Activated naive CD4-positive, alpha-beta T cell treated with anti-CD3 and anti-CD28 coated beads, Interleukin-2, amount 10 ng/mL, durations not matched to agents 7 days and 5 days (primary cell): Measurements from ENCODE around the gene MYO10.

Experiments used
- CTCF ChIA-PET: fragments of 350-600 bp; sonication (Branson Sonifier 250); formaldehyde crosslinking; loops from one replicate; lab custom pipeline; 2021; ENCODE audit warnings: antibody characterized with exemption; lab: Charles Lee
- DNase-seq: peaks from one replicate; pipeline ENCODE4 v3.0.0-alpha.2; 2020
- H3K27ac Mint-ChIP-seq: one replicate; pipeline ENCODE4 v1.8.0; 2021; ENCODE audit warnings: mild to moderate bottlenecking, moderate library complexity, mixed read lengths
- H3K27me3 Mint-ChIP-seq: one replicate; pipeline ENCODE4 v1.8.0; 2021; ENCODE audit warnings: mild to moderate bottlenecking, mixed read lengths
- H3K36me3 Mint-ChIP-seq: one replicate; pipeline ENCODE4 v1.8.0; 2021; ENCODE audit warnings: mixed read lengths
- H3K4me1 Mint-ChIP-seq: one replicate; pipeline ENCODE4 v1.8.0; 2021; ENCODE audit warnings: mixed read lengths
- H3K4me3 Mint-ChIP-seq: one replicate; pipeline ENCODE4 v1.8.0; 2021; ENCODE audit warnings: mild to moderate bottlenecking, moderate library complexity, mixed read lengths
- H3K9me3 Mint-ChIP-seq: one replicate; pipeline ENCODE4 v1.8.0; 2021; ENCODE audit warnings: mixed read lengths

Gene MYO10

DNA sequence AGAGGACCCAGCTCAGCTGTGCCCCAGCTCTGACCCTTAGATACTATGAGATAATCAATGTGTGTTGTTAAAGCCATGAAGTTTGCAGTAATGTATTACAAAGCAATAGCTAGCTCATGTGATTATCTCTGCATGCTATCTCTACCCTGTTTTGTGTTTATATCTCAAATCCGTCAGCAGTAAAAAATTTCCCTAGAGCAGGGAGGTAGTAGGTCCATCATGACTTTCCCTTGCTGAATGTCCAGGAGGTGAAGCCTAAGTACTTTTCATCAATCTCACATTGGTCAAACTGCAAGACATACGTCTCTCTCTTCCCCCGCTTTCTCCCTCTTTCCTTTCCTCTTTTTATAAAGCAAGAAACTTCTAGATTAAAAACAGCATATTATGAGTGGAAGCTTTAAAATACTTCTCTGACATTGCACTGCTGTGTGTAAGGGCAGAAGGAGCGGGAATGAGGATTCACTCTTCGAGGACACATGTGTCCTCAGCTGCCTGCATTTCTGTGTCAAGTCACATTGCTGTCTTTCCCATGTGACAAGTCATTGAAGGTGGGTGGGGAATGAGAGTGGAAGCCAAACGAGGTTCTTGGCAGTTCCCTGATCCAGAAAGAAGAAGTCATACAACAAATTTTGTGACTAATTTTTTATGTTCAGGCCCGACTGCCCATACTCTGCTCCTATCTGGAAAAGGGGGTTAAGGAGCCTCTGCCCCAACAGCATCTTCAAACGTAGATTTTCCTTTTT lies 226.2 kb downstream of the MYO10 start:
- DNase-seq = no peak
- H3K4me1 Mint-ChIP-seq = no peaks in the 10 kb centered on the region
- H3K4me3 Mint-ChIP-seq = no peak overlapping the region
- peaks cover 21% of the 10 kb centered on the region for H3K27me3 Mint-ChIP-seq
- no peak overlapping the region for H3K27ac Mint-ChIP-seq
- H3K36me3 Mint-ChIP-seq = no peaks in the 10 kb centered on the region
- CTCF ChIA-PET = no interaction called here
- H3K9me3 Mint-ChIP-seq = no peaks in the 10 kb centered on the region

DNA sequence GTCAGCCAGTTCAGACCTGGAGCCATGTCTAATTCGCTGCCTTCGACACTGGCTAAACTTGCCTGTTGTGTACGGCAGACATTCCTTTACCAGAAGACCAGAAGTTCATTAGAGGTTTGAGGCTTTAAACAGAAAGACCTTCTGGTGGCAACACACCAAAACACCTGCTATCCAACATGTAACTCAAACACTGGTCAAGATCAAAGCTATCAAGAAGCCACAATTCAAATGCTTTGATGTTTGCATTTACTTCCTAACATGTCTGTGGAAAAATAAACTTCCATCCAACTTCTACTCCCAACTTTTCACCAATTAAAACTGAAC lies 228.3 kb downstream of the MYO10 start:
- CTCF ChIA-PET = interaction anchor here (0.7 kb wide), 1 partner anchor 51 kb away, joined by 3 read pairs; no protein-coding TSS in a partner anchor
- H3K27me3 Mint-ChIP-seq = peaks cover 7% of the 10 kb centered on the region
- no peaks in the 10 kb centered on the region for H3K9me3 Mint-ChIP-seq
- H3K36me3 Mint-ChIP-seq = no peaks in the 10 kb centered on the region
- no peak for DNase-seq
- no peak overlapping the region for H3K27ac Mint-ChIP-seq
- no peak overlapping the region for H3K4me3 Mint-ChIP-seq
- no peaks in the 10 kb centered on the region for H3K4me1 Mint-ChIP-seq

DNA sequence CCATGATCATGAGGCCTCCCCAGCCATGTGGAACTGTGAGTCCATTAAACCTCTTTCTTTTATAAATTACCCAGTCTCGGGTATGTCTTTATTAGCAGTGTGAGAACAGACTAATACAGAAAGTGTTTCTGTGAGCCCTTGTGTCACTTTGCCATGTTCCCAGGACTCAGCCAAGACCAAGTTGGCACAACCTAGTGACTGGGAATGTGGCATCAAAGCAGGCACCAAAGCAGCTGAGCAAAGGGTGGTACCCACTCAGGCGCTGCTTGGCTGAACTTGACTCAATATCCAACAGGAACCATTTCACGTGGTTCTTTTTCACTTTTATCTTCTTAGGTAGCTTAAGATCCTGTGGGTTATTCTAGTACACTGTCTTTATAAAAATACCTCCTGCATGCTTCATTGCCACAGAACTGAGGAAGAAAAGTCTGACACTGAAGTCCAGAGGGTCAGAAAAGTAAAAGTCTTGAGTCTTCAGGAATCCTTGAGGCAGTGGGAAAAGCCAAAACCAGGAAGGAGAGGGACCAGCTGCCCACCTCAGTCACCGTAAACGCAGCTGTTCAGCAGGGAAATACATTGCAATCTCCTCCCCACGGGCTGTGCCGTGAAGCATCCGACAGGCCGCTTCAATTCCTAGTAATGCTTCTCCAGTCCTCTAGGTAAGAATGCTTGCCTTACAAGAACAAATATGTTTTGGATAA lies 228.8 kb downstream of the MYO10 start:
- CTCF ChIA-PET = interaction anchor here (0.7 kb wide), 1 partner anchor 50 kb away, joined by 3 read pairs; no protein-coding TSS in a partner anchor
- DNase-seq = no peak
- H3K4me3 Mint-ChIP-seq = no peak overlapping the region
- H3K27ac Mint-ChIP-seq = no peak overlapping the region
- peaks cover 7% of the 10 kb centered on the region for H3K27me3 Mint-ChIP-seq
- H3K9me3 Mint-ChIP-seq = no peaks in the 10 kb centered on the region
- H3K36me3 Mint-ChIP-seq = no peaks in the 10 kb centered on the region
- H3K4me1 Mint-ChIP-seq = no peaks in the 10 kb centered on the region

DNA sequence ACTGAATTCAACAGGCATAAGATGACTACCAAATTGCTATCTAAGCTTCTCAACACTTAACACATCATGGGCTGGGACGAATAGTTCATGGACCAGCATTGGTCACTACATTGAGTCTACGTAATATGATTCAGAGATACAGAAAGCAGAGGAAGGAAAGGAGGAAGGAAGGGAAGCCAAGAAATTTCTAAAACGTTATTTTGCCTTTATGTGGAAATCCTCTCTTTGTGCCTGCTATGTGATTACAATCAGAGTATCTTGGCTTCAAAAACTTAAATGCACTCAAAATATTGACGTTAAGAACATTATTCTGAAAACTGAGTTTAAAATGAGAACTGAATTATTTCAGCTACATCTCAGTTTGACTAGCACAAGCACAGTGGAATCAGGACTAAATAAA lies 231.1 kb downstream of the MYO10 start:
- Mint-ChIP-seq H3K27me3 (peaks cover 6% of the 10 kb centered on the region), H3K4me3 (no peak overlapping the region), H3K27ac (no peak overlapping the region), H3K4me1 (no peaks in the 10 kb centered on the region), H3K9me3 (no peaks in the 10 kb centered on the region), H3K36me3 (no peaks in the 10 kb centered on the region)
- no peak for DNase-seq
- CTCF ChIA-PET = no interaction called here

DNA sequence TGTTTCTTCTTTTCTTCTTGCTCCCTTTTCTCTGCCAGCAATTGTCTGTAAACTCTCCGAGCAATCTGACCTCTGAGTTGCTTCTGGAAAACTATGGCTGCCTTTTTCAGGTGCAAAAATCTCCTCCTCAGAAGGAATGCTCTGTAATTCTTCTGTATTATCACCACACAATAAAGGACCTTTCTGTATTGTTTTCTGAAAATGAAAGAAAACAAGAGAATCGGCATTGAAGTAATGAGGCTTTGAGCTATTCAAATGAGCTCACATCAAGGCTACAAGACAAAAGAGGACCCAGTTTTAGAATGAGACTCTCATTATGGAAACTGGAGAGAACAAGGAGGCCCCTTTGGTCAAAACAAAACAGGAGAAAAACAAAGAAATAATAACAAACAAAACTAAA lies 233.1 kb downstream of the MYO10 start:
- H3K4me1 Mint-ChIP-seq = no peaks in the 10 kb centered on the region
- no peaks in the 10 kb centered on the region for H3K9me3 Mint-ChIP-seq
- CTCF ChIA-PET = no interaction called here
- H3K36me3 Mint-ChIP-seq = no peaks in the 10 kb centered on the region
- H3K27ac Mint-ChIP-seq = no peak overlapping the region
- peaks cover 6% of the 10 kb centered on the region for H3K27me3 Mint-ChIP-seq
- H3K4me3 Mint-ChIP-seq = no peak overlapping the region
- DNase-seq = no peak

DNA sequence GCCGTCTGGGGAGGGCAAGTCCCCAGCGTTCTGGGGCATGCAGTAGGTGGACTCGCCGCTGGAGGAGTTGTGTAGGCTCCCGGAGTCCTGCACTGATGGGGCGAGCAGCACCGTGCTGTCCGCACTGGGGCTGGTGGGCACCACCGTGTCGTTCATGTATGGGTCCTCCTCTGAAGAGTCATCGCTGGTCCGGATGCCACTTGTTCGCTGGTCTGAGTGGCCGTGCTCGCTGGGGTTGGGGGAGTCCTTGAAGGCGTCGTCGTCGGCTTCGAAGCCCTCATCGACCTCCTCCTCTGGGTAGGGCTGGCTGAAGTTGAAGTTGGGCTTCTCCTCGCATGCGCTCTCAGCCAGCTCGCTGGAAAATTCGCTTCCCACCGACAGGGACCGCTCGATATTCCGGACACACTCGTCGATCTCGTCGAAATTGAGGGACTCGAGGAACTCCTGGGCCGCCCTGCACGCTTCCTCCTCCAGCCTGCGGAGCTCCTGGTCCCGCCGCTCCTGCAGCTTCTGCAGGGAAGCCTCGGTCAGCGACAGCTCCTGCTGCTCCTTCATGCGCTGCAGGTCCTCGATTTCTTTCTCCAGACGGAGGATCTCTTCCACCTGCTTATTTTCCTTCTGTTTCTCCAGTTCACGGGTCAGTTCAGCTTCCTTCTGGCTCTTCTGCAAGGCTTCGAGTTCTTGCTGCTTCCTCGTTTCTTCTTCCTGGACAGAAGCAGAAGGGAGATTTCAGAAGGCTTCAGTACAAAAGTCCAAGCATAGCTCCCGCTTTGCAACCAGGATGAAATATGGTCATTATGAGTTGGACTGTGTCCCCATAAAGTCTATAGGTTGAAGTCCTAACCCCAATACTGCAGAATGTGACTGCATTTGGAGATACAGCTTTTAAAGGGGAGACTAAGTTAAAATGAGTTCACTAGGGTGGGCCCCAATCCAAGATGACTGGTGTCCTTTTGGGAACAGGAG lies 234.7 kb downstream of the MYO10 start:
- H3K27me3 Mint-ChIP-seq = peaks cover 6% of the 10 kb centered on the region
- H3K36me3 Mint-ChIP-seq = no peaks in the 10 kb centered on the region
- no peak overlapping the region for H3K27ac Mint-ChIP-seq
- CTCF ChIA-PET = no interaction called here
- no peaks in the 10 kb centered on the region for H3K4me1 Mint-ChIP-seq
- DNase-seq = no peak
- H3K9me3 Mint-ChIP-seq = no peaks in the 10 kb centered on the region
- H3K4me3 Mint-ChIP-seq = no peak overlapping the region

DNA sequence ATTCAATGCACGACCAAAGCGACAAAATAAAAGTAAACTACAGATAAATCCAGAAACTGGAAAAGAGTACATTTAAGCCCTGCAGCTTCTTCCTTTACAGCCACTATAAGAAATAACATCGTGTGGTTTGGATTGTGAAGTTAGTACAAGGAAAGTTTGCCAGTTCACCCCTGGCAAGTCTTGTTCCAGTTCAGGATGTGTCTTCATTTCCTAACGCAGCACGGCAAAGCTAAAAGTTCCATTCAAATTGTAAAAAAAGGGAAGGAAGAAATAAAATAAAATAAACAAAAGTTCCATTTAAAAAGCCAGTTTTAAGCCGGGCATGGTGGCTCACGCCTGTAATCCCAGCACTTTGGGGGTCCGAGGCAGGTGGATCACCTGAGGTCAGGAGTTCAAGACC lies 236.0 kb downstream of the MYO10 start:
- no peak overlapping the region for H3K4me3 Mint-ChIP-seq
- H3K36me3 Mint-ChIP-seq = no peaks in the 10 kb centered on the region
- DNase-seq = no peak
- H3K4me1 Mint-ChIP-seq = no peaks in the 10 kb centered on the region
- H3K27me3 Mint-ChIP-seq = peaks cover 6% of the 10 kb centered on the region
- CTCF ChIA-PET = interaction anchor here (0.6 kb wide), 1 partner anchor 491 kb away, joined by 3 read pairs; no protein-coding TSS in a partner anchor
- no peak overlapping the region for H3K27ac Mint-ChIP-seq
- no peaks in the 10 kb centered on the region for H3K9me3 Mint-ChIP-seq

DNA sequence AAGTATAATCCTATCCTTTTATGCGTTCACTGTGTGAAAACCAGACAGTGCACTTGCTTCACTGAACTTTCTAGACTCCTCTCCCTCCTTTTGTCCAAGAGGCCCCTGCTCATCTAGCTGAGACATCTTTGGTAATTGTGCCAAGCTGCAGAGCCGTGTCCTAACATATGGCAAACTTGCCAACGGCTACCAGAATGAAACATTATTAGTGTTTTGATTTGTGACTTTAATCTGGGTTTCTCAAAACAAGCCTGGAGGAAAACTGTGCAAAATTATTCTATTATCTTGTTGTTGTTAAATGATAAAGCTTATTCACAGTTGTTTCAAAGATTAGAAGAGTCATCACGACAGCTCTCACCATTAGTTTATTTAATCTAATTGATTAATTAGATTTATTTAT lies 240.3 kb downstream of the MYO10 start:
- Mint-ChIP-seq H3K27ac (no peak overlapping the region), H3K4me1 (no peaks in the 10 kb centered on the region), H3K4me3 (no peak overlapping the region), H3K27me3 (no peaks in the 10 kb centered on the region), H3K9me3 (no peaks in the 10 kb centered on the region), H3K36me3 (no peaks in the 10 kb centered on the region)
- CTCF ChIA-PET = no interaction called here
- DNase-seq = no peak

DNA sequence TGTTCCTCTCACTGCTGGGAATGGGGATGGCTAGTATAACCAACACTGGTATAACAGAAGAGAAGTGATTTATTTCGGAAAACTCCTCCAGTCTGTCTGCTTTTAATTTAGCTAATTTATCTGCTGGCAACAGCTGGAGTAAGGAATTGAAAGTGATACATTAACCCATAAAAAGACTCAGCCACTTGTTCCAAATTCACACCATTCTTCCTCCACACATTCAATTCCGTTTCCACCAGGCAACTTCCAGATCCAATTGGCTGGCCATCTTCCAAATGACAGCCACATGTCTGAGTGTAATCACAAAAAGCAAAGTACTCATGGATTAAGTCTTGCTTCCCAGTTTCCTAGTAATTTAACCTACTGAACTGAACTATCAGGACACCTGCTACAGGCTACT lies 242.2 kb downstream of the MYO10 start:
- H3K36me3 Mint-ChIP-seq = no peaks in the 10 kb centered on the region
- H3K4me3 Mint-ChIP-seq = no peak overlapping the region
- CTCF ChIA-PET = no interaction called here
- no peak overlapping the region for H3K27ac Mint-ChIP-seq
- no peaks in the 10 kb centered on the region for H3K4me1 Mint-ChIP-seq
- H3K9me3 Mint-ChIP-seq = no peaks in the 10 kb centered on the region
- DNase-seq = no peak
- H3K27me3 Mint-ChIP-seq = peaks cover 4% of the 10 kb centered on the region

DNA sequence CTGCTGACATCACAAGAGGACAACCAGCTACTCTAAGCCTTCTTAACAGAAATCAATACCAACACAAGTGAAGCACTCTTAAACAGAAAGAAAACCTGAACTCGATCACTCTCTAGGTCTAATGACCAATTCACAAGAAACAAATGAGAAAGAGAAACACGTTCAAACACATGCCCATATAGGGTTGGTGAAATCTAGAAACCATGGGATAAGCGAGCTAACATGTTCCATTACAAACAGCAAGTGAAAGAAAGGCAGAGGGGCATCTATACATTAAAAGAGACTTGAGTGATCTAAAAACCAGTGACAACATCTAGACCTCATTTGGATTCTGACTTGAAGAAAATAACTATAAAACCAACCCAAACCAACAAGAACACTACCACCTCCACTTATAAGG lies 244.4 kb downstream of the MYO10 start:
- no peak for DNase-seq
- Mint-ChIP-seq H3K9me3 (no peaks in the 10 kb centered on the region), H3K4me1 (no peaks in the 10 kb centered on the region), H3K36me3 (no peaks in the 10 kb centered on the region), H3K27me3 (peaks cover 4% of the 10 kb centered on the region), H3K27ac (no peak overlapping the region), H3K4me3 (no peak overlapping the region)
- CTCF ChIA-PET = interaction anchor here (0.6 kb wide), 2 partner anchors 74 to 220 kb away, joined by 3 to 4 read pairs; no protein-coding TSS in a partner anchor

DNA sequence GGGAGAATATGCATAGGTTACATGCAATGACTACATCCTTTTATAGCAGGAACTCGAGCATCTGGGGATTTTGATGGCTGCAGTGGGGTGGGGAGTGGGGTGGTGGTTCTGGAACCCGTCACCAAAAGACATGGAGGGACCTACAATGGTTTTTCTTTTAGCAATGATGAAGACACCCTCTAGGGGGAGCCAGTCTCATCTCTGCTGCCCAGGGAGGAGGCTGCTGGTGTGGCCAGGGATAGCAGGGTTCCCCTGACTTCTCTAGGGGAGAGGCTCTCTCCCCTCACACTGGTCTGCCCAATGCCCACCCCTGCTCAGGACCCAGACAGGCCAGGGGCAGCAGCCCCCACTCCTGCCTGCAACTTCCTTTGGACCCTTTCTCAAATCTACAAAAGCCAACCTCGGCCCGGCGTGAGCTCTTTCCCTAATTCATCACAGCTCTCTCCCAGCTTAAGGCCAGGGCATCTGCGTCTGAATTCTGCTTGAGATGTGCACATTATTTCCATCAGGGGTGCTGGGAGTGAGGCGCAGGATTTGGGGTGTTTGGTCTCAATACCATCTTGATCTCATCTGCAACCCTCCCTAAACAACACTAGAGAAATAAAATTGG lies 245.7 kb downstream of the MYO10 start:
- Mint-ChIP-seq H3K36me3 (no peaks in the 10 kb centered on the region), H3K4me3 (no peak overlapping the region), H3K27me3 (peaks cover 4% of the 10 kb centered on the region), H3K4me1 (no peaks in the 10 kb centered on the region), H3K9me3 (no peaks in the 10 kb centered on the region), H3K27ac (no peak overlapping the region)
- peak; percentile 27 for DNase-seq
- CTCF ChIA-PET = interaction anchor here (0.6 to 2.1 kb wide), 8 partner anchors 14 to 814 kb away, joined by 3 to 7 read pairs (median 3); no protein-coding TSS in a partner anchor

DNA sequence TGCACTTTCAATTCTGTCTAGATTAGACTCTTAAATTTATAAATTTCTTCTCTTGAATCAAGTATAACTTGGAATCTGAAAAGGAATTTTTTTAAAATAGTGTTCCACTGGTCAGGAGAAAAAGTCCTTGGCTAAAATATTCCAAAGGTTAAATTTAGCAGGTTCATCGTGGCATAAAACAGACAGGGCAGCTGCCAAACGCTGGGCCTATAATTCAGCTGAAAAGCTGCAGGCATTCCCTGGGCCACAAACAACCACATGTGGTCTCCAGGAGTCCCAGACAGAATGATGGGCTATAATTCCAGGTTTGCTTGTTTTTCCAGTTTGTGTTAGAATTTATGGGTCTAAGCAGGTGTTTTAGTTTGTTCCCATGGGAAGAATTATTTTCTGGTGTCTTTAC lies 248.2 kb downstream of the MYO10 start:
- Mint-ChIP-seq H3K27ac (no peak overlapping the region), H3K9me3 (no peaks in the 10 kb centered on the region), H3K4me1 (no peaks in the 10 kb centered on the region), H3K4me3 (no peak overlapping the region), H3K27me3 (peaks cover 14% of the 10 kb centered on the region), H3K36me3 (no peaks in the 10 kb centered on the region)
- CTCF ChIA-PET = no interaction called here
- DNase-seq = no peak

DNA sequence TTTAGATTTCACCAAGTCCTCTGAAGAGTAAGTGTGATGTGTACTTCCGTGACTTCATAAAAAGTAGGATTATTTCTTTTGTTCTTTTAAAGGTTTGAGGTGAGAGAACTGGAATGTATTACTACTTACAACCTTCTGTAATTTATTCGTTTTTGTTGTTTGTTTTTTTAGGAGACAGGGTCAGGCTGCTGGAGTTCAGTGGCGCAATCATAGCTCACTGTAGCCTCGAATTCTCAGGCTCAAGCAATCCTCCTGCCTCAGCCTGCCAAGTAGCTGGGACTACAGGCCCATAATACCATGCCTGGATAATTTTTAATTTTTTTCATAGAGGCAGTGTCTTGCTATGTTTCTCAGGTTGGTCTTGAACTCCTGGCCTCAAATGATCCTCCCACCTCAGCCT lies 251.0 kb downstream of the MYO10 start:
- Mint-ChIP-seq H3K27me3 (peaks cover 18% of the 10 kb centered on the region), H3K9me3 (no peaks in the 10 kb centered on the region), H3K36me3 (no peaks in the 10 kb centered on the region), H3K4me3 (no peak overlapping the region), H3K4me1 (no peaks in the 10 kb centered on the region), H3K27ac (no peak overlapping the region)
- no peak for DNase-seq
- CTCF ChIA-PET = no interaction called here

DNA sequence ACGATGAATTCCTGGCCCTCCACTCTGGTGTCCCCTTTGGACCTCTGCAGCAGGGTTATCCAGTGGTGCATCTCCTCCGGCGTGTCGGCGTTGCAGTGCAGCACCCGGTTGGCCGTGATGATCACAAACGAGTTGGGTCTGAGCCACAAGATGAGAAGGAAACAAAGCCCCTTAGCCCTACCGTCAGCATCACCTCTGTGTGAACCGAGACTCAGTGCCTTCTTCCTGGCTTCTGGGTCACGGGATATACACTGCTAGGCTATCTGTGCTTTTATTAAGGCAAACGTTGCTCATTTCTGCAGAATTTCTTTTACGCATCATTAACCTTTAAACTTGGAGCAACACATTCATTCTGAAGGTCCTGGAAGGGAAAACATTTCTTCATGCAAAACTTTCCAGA lies 254.2 kb downstream of the MYO10 start:
- Mint-ChIP-seq H3K4me1 (no peaks in the 10 kb centered on the region), H3K4me3 (no peak overlapping the region), H3K9me3 (no peaks in the 10 kb centered on the region), H3K36me3 (no peaks in the 10 kb centered on the region), H3K27me3 (peaks cover 26% of the 10 kb centered on the region), H3K27ac (no peak overlapping the region)
- CTCF ChIA-PET = interaction anchor here (0.9 kb wide), 1 partner anchor 96 kb away, joined by 3 read pairs; no protein-coding TSS in a partner anchor
- no peak for DNase-seq
